ENCODE data around the gene HOOK2. TPM values are rescaled to one million over a fixed set of nuclear protein-coding genes. Genes with fewer than 3 reads are reported as not detected.

HOOK2 gene
- total RNA-seq, 1 experiment from 2014 or later, result 96.3 TPM

DNA sequence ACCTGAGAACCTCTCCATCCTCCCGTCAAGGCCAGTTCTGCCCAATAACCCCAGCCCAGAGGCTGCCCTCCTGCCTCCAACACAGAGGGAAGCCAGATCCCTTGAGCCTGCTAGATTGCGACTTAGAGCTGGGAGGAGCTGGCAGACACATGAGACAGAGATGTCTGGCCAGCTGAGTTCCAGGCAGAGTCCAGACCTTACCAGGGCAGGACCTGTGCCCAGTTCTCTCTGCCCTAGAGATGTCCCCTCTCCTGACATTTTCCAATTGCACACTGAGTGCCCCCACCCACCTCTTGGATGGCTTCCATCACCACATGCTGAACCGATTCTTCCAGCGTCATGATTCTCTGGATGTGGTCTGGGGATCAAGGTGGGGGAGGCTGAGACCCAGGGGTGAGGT lies 3.0 kb downstream of the HOOK2 start:
- Histone ChIP-seq H3K79me2 (ENCODE audit: insufficient read depth, low read length) (peaks cover 6% of the 10 kb centered on the region; the same call in 1 of the 2 replicates), H3K9me3 (ENCODE audit: control insufficient read depth in 1 of 2, insufficient read depth in 1 of 2, low read depth in 1 of 2, low read length in 2 of 2) (no peaks in the 10 kb centered on the region), H4K20me1 (ENCODE audit: insufficient read depth) (no peaks in the 10 kb centered on the region), H3K4me1 (ENCODE audit: control insufficient read depth in 1 of 2, insufficient read depth in 2 of 2, low read length in 2 of 2) (peaks cover 26 to 45% of the 10 kb centered on the region in 2 experiments), H3K27me3 (ENCODE audit: insufficient read depth, low read length) (no peaks in the 10 kb centered on the region), H3K27ac (ENCODE audit: low read depth, low read length) (no peak overlapping the region), H3K9ac (ENCODE audit: low read length) (no peak overlapping the region), H3K4me3 (replicated peaks in 1 of 2; ENCODE audit: low read depth in 1 of 2, low read length in 2 of 2) (no peak overlapping the region), H2AFZ (ENCODE audit: low read depth, low read length, poor library complexity, severe bottlenecking) (no peak overlapping the region), H3K4me2 (ENCODE audit: low read length) (no peak overlapping the region), H3K36me3 (ENCODE audit: control insufficient read depth in 1 of 2, insufficient read depth in 2 of 2, low read length in 2 of 2) (peaks cover 0 to 9% of the 10 kb centered on the region in 2 experiments; a peak in 2 of 4 replicates), H3K9me2 (ENCODE audit: insufficient read depth) (no peaks in the 10 kb centered on the region)
- DNase-seq (ENCODE audit: low read depth, low spot score), result no peak
- ChIA-PET CTCF (interaction anchor here (0.8 to 0.9 kb wide), 2 partner anchors 12 to 14 kb away, joined by 3 to 5 read pairs; no protein-coding TSS in a partner anchor), POLR2A (interaction anchor here (8.8 kb wide), 1 partner anchor 21 kb away, joined by 172 read pairs; the partner anchor contains the start of gene JUNB), RAD21 (ENCODE audit: low non-redundant PET in 1 of 2, low total read pairs in 2 of 2, uncharacterized antibody in 2 of 2, unreplicated experiment in 2 of 2) (no interaction called here)
- BruUV-seq (replicated peaks), result no TSS peak
- TF ChIP-seq ELF1 (IDR thresholded peaks at IDR 0.05; ENCODE audit: borderline replicate concordance, low read depth), result no peak
- TF ChIP-seq SRF (IDR thresholded peaks at IDR 0.05; ENCODE audit: low read depth), result no peak
- no peak for TF ChIP-seq ATF3 (IDR thresholded peaks at IDR 0.05)
- intact Hi-C loops (cut with micrococcal nuclease), result no loop called here
- ATAC-seq, result no peak

GRCh38 chr19:12770922-12771321 lies 4.4 kb downstream of the HOOK2 start:
- Histone ChIP-seq H3K27ac (ENCODE audit: low read depth, low read length) (no peak overlapping the region), H2AFZ (ENCODE audit: low read depth, low read length, poor library complexity, severe bottlenecking) (no peak overlapping the region), H3K9me3 (ENCODE audit: control insufficient read depth in 1 of 2, insufficient read depth in 1 of 2, low read depth in 1 of 2, low read length in 2 of 2) (no peaks in the 10 kb centered on the region), H3K9me2 (ENCODE audit: insufficient read depth) (no peaks in the 10 kb centered on the region), H3K9ac (ENCODE audit: low read length) (no peak overlapping the region), H3K4me1 (ENCODE audit: control insufficient read depth in 1 of 2, insufficient read depth in 2 of 2, low read length in 2 of 2) (peaks cover 19 to 40% of the 10 kb centered on the region in 2 experiments), H3K79me2 (ENCODE audit: insufficient read depth, low read length) (peaks cover 6% of the 10 kb centered on the region; the same call in 1 of the 2 replicates), H3K27me3 (ENCODE audit: insufficient read depth, low read length) (no peaks in the 10 kb centered on the region), H3K4me2 (ENCODE audit: low read length) (no peak overlapping the region), H3K36me3 (ENCODE audit: control insufficient read depth in 1 of 2, insufficient read depth in 2 of 2, low read length in 2 of 2) (peaks cover 0 to 9% of the 10 kb centered on the region in 2 experiments; a peak in 2 of 4 replicates), H4K20me1 (ENCODE audit: insufficient read depth) (no peaks in the 10 kb centered on the region), H3K4me3 (replicated peaks in 1 of 2; ENCODE audit: low read depth in 1 of 2, low read length in 2 of 2) (no peak overlapping the region)
- ChIA-PET RAD21 (ENCODE audit: low non-redundant PET in 1 of 2, low total read pairs in 2 of 2, uncharacterized antibody in 2 of 2, unreplicated experiment in 2 of 2) (no interaction called here), POLR2A (interaction anchor here (1.1 kb wide), 1 partner anchor 21 kb away, joined by 3 read pairs; the partner anchor contains the start of gene JUNB), CTCF (interaction anchor here (0.5 to 1.0 kb wide), 2 partner anchors 10 to 54 kb away, joined by 3 to 5 read pairs; no protein-coding TSS in a partner anchor)
- no peak for ATAC-seq
- no peak for DNase-seq (ENCODE audit: low read depth, low spot score)
- TF ChIP-seq REST (IDR thresholded peaks at IDR 0.05; ENCODE audit: low read depth), result no peak
- TF ChIP-seq, protein P1, sequence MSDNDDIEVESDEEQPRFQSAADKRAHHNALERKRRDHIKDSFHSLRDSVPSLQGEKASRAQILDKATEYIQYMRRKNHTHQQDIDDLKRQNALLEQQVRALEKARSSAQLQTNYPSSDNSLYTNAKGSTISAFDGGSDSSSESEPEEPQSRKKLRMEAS (IDR thresholded peaks at IDR 0.05), result no peak
- TF ChIP-seq, protein P2, sequence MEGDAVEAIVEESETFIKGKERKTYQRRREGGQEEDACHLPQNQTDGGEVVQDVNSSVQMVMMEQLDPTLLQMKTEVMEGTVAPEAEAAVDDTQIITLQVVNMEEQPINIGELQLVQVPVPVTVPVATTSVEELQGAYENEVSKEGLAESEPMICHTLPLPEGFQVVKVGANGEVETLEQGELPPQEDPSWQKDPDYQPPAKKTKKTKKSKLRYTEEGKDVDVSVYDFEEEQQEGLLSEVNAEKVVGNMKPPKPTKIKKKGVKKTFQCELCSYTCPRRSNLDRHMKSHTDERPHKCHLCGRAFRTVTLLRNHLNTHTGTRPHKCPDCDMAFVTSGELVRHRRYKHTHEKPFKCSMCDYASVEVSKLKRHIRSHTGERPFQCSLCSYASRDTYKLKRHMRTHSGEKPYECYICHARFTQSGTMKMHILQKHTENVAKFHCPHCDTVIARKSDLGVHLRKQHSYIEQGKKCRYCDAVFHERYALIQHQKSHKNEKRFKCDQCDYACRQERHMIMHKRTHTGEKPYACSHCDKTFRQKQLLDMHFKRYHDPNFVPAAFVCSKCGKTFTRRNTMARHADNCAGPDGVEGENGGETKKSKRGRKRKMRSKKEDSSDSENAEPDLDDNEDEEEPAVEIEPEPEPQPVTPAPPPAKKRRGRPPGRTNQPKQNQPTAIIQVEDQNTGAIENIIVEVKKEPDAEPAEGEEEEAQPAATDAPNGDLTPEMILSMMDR (IDR thresholded peaks at IDR 0.05 in 2 of 3, conservative IDR thresholded peaks at IDR 0.05 in 1 of 3; ENCODE audit: borderline replicate concordance in 1 of 3, insufficient read depth in 1 of 3, low read depth in 2 of 3, low read length in 2 of 3), result no peak
- TF ChIP-seq SRF (IDR thresholded peaks at IDR 0.05; ENCODE audit: low read depth), result no peak
- no peak for TF ChIP-seq EGR1 (IDR thresholded peaks at IDR 0.05; ENCODE audit: low read depth)
- TF ChIP-seq YY1 (IDR thresholded peaks at IDR 0.05; ENCODE audit: extremely low read depth, insufficient replicate concordance, low read depth, low read length), result no peak
- no peak for TF ChIP-seq SIN3A (IDR thresholded peaks at IDR 0.05; ENCODE audit: low read depth)
- no peak for TF ChIP-seq CEBPB (IDR thresholded peaks at IDR 0.05; ENCODE audit: low read depth)
- intact Hi-C loops (cut with micrococcal nuclease), result no loop called here
- BruUV-seq (replicated peaks), result no TSS peak

All from HCT116 (cell line).